GM18499 (cell line): Measurements from ENCODE around the gene ANO10.

Experiments used
- ATAC-seq: cut with Tn5 transposase; IDR thresholded peaks from one replicate; pipeline ENCODE4 v1.9.1; 2021; ENCODE audit warnings: moderate number of reproducible peaks; ENCODE audit not compliant: insufficient read depth, unreplicated experiment

ANO10 gene

DNA sequence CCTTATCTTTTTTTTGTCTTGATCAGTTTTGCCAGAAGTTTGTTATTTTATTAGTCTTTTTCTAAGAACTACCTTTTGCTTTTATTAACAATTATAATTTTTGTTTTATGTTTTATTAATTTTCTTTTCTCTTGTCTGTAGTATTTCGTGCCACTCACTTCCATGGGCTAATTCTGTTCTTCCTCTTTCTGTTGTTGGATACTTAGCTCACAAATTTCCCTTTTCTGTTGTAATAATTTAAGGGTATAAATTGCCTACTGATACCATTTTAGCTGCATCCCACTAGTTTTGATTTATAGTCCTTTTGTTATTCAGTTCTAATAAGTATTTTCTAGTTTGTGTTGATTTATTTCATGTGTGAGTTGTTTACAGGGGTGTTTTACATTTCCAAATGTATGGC is 286.8 kb downstream of the ANO10 start:
- ATAC-seq, result no peak

- ATAC-seq, result no peak
Observed at GRCh38 chr3:43331381-43331780, 290.4 kb downstream of the ANO10 start.

- no peak for ATAC-seq
Observed at GRCh38 chr3:43330981-43331380, 290.8 kb downstream of the ANO10 start.

DNA sequence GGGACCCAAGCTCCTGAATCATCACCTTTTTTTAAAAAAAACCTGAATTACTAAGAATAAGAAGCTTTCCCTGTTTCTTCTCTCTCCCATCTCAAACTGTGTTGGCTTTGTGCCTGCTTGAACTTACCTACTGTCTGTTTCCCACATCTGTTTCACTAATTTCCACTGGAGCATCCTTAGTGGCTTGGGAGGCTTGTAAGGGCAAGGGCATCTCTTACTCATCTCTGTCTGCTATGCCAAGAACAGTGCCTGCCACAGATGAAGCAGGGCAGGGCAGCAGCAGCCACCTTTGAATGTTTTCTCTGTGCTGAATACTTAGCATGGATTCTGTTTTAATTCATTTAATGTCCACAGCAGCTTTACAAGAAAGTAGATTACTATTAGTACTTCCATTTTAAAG is 293.2 kb downstream of the ANO10 start:
- ATAC-seq, result no peak

GRCh38 chr3:43327582-43327979 is 294.2 kb downstream of the ANO10 start:
- no peak for ATAC-seq

DNA sequence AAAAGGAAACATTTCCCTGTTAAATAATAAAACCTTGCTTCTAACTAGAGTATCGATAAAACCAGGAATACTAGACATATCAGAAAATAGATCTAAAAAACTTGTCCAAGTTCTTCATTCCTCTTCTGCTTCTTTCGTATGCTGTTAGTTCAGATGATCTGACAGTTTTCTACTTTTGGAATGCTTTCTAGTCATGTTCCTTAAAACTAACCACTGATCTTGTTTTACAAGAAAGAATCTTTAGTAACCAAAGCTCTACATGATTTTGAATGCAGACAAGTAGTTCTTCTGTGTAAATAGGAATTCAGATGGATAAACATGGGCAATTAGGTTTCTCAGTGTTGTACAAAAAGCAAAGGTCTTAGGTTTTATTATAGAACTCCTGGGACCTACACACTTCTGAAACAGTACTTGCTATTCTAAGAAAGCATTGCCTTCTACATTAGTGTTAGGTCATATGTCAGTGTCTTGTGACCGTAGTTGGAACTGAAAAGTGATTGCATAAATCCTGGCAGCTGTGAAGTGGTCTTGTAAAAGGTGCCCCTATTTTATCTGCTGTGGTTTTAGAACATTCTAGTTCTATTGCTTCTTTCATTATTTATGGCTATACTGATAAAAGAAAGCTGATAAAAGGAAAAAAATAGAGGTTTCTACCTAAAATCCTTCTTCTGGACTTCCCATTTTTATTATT is 294.8 kb downstream of the ANO10 start:
- no peak for ATAC-seq

DNA sequence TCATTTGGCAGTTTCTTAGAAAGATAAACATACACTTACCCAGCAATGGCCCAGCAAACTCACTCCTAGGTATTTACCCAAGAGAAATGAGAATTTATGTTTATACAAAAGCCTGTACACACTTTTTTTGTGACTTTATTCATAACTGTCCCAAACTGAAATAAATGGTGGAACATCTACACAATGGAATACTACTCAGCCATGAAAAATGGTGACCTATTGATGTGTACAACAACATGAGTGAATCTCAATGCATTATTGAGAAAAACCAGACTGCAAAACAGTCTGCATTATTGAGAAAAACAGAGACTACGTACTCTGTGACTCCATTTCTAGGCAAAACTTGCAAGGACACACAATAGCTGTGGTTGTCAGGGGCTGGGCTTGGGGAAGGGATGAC is 298.3 kb downstream of the ANO10 start:
- ATAC-seq, result no peak

DNA sequence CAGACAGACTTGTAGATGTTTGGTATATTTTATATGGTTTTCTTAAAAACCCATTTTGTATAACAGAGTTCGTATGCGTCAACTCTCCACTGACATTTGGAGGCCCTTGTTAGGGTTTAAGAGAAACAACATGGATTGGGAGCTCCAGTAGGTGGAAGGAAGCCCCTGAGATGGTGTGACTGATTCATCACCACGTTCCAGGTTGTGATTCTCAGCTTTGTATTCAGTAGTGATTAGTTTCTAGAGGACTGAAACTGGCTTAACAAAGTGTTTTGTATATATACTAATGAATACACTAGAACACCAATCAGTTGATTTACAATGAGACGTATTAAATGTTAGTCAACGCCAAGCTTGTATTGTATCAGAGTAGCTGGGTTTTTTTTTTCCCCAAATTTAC is 301.5 kb downstream of the ANO10 start:
- ATAC-seq, result no peak

GRCh38 chr3:43319794-43320193 is 302.0 kb downstream of the ANO10 start:
- ATAC-seq, result no peak

DNA sequence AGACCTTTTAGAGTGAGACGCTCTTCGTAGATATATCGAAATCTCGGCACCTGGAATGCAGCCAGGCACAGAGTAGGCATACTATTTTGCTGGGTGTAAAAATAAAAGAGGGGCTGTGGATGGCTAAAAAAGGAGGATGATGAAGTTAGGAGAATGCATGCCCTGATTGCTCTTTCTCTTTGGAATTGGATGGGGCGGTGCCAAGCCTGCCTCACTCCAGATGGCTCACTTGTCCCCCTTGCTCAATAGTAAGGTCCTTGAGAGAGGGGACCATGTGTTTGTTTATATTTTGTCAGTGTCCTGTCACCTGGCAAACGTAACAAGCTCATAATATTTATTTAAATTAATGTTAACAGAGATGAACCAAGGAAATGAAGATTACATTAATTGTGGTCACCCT is 302.4 kb downstream of the ANO10 start:
- ATAC-seq, result no peak

GRCh38 chr3:43317461-43318316 is 304.1 kb downstream of the ANO10 start:
- no peak for ATAC-seq

DNA sequence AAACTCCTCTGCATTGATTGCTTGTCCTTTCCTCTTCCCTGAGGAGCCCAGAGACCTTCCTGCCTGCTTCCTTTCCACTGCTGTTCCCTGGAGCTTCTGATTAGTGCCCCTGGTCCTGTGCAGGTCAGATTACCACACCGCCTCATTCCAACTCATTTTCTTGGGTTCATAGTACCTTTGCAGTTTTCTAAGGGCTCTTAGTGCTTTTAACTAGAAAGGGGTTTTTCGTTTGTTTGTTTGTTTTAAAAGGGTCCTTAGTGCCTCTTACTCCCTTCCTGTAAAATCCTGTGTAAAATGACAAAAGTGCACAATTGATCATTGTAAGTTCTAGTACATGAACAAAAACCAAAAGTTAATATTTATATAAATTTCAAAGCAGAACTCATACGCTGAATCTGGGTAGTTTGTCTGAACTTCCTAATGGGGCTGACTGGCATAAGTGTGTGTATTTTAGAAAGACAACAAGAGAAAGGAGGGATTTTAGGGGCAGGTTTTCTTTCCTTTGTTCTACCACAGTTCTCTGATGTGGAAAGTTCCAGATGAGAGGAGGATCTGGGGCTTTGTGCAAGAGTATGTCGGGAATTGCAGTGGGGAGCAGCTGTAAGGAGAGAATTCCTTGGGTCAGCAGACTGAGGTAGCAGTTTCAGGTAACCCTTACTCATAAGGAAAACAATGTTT is 304.9 kb downstream of the ANO10 start:
- no peak for ATAC-seq
